Right lobe of liver (tissue), 4 donors: ENCODE data around the gene HIGD2A.

Experiments
- POLR2A ChIP-seq: fragments of 450-650 bp; IDR thresholded peaks from one replicate; pipeline ENCODE4 v1.6.1; 2017; ENCODE audit warnings: antibody characterized with exemption, mild to moderate bottlenecking
- TF ChIP-seq, protein P1 (sequence below), 4 donors: fragments of 200-600 bp in 3 of 4; fragments of 450-650 bp in 1 of 4; IDR thresholded peaks; one replicate each; pipeline versions ENCODE4 v1.5.1 to v1.8.0; 2016 to 2022; ENCODE audit warnings: antibody characterized with exemption in 4 of 4, mild to moderate bottlenecking in 2 of 4
- donor health status: DM: no; HTN: no; CAD: no.
- donor health status: DM: no; HTN: no; CAD: no.
- donor health status: DM: no; HTN: yes; CAD: no.

DNA sequence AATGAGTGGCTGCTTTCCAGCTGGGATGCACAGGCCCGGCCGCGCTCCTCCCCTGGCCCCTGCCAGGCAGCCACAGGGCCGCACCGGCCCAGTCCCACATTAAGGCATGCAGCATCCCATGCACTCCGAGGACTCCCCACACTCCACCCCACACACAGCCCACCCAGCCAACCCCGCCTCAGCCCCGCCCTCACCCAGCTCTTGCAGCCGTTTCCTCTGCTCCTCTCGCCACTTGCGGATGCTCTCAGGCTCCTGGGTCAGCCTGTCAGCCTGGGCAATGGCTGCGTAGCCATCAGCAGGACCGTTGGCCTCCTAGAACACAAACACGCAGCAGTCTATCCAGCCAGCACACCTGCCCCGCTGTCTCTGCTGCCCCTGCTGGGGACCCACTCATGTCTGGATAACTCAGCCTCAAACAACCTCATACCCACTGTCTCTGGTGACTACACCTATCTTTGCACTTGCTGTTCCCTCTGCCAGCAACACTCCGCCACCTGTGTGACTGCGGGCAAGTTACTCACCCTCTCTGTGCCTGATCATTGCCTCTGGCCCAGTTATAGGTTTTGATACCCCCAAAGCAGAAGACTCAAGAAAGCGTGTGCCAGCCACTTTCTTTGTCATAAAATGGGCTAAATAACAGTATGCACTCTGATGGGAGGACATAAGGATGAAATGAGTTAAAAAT is 9.3 kb downstream of the HIGD2A start:
- TF ChIP-seq, protein P1, sequence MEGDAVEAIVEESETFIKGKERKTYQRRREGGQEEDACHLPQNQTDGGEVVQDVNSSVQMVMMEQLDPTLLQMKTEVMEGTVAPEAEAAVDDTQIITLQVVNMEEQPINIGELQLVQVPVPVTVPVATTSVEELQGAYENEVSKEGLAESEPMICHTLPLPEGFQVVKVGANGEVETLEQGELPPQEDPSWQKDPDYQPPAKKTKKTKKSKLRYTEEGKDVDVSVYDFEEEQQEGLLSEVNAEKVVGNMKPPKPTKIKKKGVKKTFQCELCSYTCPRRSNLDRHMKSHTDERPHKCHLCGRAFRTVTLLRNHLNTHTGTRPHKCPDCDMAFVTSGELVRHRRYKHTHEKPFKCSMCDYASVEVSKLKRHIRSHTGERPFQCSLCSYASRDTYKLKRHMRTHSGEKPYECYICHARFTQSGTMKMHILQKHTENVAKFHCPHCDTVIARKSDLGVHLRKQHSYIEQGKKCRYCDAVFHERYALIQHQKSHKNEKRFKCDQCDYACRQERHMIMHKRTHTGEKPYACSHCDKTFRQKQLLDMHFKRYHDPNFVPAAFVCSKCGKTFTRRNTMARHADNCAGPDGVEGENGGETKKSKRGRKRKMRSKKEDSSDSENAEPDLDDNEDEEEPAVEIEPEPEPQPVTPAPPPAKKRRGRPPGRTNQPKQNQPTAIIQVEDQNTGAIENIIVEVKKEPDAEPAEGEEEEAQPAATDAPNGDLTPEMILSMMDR (IDR thresholded peaks at IDR 0.05) = no peak
- no peak for TF ChIP-seq POLR2A
